ENCODE results near the gene SLC43A1. TPM values are rescaled to one million over a fixed set of nuclear protein-coding genes. Genes with fewer than 3 reads are reported as not detected.

Gene SLC43A1
- total and polyA plus RNA-seq, 2 of the 4 experiments (the other 2 are of a cell fraction) = 10.0 to 17.0 TPM

DNA sequence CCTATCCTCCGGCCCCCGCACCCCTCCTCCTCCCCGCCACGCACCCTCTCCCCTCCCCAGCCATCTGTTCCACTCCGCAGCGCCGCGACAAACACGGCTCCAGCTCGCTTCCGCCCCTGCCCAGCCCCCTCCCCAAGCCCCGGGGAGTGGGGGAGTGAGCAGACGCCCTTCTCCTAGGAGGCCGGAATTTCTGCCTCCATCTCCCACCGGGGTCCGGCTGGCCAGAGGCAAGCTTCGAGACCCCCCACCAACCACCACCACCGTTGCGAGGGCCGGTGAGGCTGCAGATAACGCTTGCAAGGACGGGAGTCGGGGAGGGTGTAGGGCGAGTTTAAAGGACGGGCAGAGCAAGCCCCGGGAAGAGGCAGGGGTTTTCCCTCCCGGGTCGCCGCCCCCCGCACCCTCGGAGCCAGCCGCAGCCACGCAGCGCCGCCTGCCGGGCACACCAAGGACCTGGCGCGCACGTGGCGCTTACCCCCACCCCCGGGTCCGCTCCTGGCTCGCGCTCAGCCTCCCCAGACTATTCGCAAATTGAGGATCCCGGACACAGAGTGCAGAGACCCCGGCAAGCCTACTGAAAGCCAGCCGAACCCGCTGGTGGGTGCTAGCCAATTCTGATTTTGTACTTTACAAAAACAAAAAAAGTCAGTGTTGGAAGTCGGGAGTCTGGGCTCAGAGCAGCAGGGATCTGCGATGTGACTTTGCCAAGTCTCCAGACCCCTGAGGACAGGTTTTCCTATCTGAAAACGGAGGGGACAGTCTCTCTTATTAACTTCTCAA, 32.5 kb downstream of the SLC43A1 start:
- ChIA-PET POLR2A (ENCODE audit: unreplicated experiment) (no interaction called here), CTCF (interaction anchor here (0.5 to 1.9 kb wide), 7 partner anchors 10 to 1029 kb away, joined by 3 to 8 read pairs (median 3); partner anchors contain the start of gene RTN4RL2)
- no peak overlapping the region for H3K23ac ChIP-seq (ENCODE audit: low read depth, low read length)
- H3K4me3 ChIP-seq (ENCODE audit: insufficient read depth, low read depth, low read length) = peak overlapping the region; percentile 35
- H3K36me3 ChIP-seq (ENCODE audit: control insufficient read depth, insufficient read depth, low read length) = peaks cover 17% of the 10 kb centered on the region; the same call in 1 of the 2 replicates
- peaks cover 26% of the 10 kb centered on the region for H3K27me3 ChIP-seq (ENCODE audit: control insufficient read depth, insufficient read depth, low read length)
- ATAC-seq (ENCODE audit: low read depth) (peak; percentile 76), DNase-seq (peak; percentile 21)
- no peak overlapping the region; the same call in 1 of the 2 replicates for H3K4ac ChIP-seq (ENCODE audit: low read depth, low read length)
- H3K9ac ChIP-seq (ENCODE audit: low read depth, low read length) = no peak overlapping the region
- peak overlapping the region; percentile 87 for H2AK9ac ChIP-seq (replicated peaks; ENCODE audit: low read depth, low read length, poor library complexity)
- no TSS peak for BruUV-seq (replicated peaks)
- H3K27ac ChIP-seq (ENCODE audit: insufficient read depth, low read length) = no peak overlapping the region
- H4K8ac ChIP-seq (ENCODE audit: low read depth in 2 of 2, low read length in 2 of 2) = peak overlapping the region in 1 of 2 experiments; percentile 27; a peak in 2 of 4 replicates
- H3K18ac ChIP-seq (ENCODE audit: low read depth, low read length) = no peak overlapping the region
- no peak overlapping the region for H4K91ac ChIP-seq (ENCODE audit: insufficient read depth, low read depth, low read length)
- H3K56ac ChIP-seq (ENCODE audit: extremely low read depth, insufficient read depth, low read length) = no peak overlapping the region
- no peak overlapping the region for H2BK5ac ChIP-seq (ENCODE audit: low read depth, low read length, poor library complexity, severe bottlenecking)
- peak overlapping the region; percentile 85 for H2AFZ ChIP-seq (replicated peaks; ENCODE audit: low read length, poor library complexity)
- no peak overlapping the region for H2AK5ac ChIP-seq (ENCODE audit: low read depth, low read length)
- intact Hi-C loops (cut with micrococcal nuclease) (loop anchor here (2.0 kb wide), 1 partner anchor 138 kb away; no protein-coding TSS in a partner anchor), in situ Hi-C loops (cut with MboI; ENCODE audit: low sequenced_read_pairs) (loop anchor here (25.0 kb wide), 1 partner anchor 1029 kb away; the partner anchor contains the start of gene OR5B21), dilution Hi-C loops (cut with HindIII; ENCODE audit: low sequenced_read_pairs, unreplicated experiment) (no loop called here)
- H3K4me1 ChIP-seq (ENCODE audit: control insufficient read depth, insufficient read depth, low read length) = no peaks in the 10 kb centered on the region
- H3K4me2 ChIP-seq (ENCODE audit: low read depth, low read length) = peak overlapping the region; percentile 84
- no peaks in the 10 kb centered on the region for H3K9me1 ChIP-seq (ENCODE audit: insufficient read depth, low read length)
- H4K5ac ChIP-seq (ENCODE audit: low read depth, low read length) = no peak overlapping the region
- H4K20me1 ChIP-seq (ENCODE audit: insufficient read depth, low read length) = no peaks in the 10 kb centered on the region
- no peaks in the 10 kb centered on the region for H3K79me1 ChIP-seq (ENCODE audit: low read depth in 1 of 2, low read length in 2 of 2)
- no peak overlapping the region for H2BK20ac ChIP-seq (ENCODE audit: low read depth, low read length)
- H2BK15ac ChIP-seq (ENCODE audit: low read depth, low read length) = no peak overlapping the region
- WGBS, 2 experiments (ENCODE audit: extremely low coverage in 2 of 2, insufficient read length in 1 of 2) = 0% methylated on average over 5 of the region's 52 CpGs; no CpG with 5 or more reads in 1 of the 2 experiments
- no peak overlapping the region for H2BK120ac ChIP-seq (ENCODE audit: low read depth, low read length)
- no peak overlapping the region for H3K14ac ChIP-seq (replicated peaks; ENCODE audit: low read depth, low read length)
- H3K9me3 ChIP-seq (ENCODE audit: control insufficient read depth, insufficient read depth, low read length) = no peaks in the 10 kb centered on the region
- peak; percentile 90 for TF ChIP-seq BHLHE40 (IDR thresholded peaks at IDR 0.05; ENCODE audit: low read depth, low read length)
- TF ChIP-seq CEBPB (IDR thresholded peaks at IDR 0.05; ENCODE audit: low read depth, low read length) = no peak
- no peak for TF ChIP-seq RFX5 (IDR thresholded peaks at IDR 0.05; ENCODE audit: low read depth, low read length)
- TF ChIP-seq, protein P1, sequence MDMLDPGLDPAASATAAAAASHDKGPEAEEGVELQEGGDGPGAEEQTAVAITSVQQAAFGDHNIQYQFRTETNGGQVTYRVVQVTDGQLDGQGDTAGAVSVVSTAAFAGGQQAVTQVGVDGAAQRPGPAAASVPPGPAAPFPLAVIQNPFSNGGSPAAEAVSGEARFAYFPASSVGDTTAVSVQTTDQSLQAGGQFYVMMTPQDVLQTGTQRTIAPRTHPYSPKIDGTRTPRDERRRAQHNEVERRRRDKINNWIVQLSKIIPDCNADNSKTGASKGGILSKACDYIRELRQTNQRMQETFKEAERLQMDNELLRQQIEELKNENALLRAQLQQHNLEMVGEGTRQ (IDR thresholded peaks at IDR 0.05; ENCODE audit: low read depth, low read length) = peak; percentile 63
- TF ChIP-seq MAFK (IDR thresholded peaks at IDR 0.05; ENCODE audit: low read depth, low read length) = no peak
- TF ChIP-seq, protein P2, sequence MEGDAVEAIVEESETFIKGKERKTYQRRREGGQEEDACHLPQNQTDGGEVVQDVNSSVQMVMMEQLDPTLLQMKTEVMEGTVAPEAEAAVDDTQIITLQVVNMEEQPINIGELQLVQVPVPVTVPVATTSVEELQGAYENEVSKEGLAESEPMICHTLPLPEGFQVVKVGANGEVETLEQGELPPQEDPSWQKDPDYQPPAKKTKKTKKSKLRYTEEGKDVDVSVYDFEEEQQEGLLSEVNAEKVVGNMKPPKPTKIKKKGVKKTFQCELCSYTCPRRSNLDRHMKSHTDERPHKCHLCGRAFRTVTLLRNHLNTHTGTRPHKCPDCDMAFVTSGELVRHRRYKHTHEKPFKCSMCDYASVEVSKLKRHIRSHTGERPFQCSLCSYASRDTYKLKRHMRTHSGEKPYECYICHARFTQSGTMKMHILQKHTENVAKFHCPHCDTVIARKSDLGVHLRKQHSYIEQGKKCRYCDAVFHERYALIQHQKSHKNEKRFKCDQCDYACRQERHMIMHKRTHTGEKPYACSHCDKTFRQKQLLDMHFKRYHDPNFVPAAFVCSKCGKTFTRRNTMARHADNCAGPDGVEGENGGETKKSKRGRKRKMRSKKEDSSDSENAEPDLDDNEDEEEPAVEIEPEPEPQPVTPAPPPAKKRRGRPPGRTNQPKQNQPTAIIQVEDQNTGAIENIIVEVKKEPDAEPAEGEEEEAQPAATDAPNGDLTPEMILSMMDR (conservative IDR thresholded peaks at IDR 0.05; ENCODE audit: low read depth, low read length) = peak; percentile 78
- TF ChIP-seq SMC3 (IDR thresholded peaks at IDR 0.05; ENCODE audit: low read depth, low read length) = peak; percentile 48
- TF ChIP-seq MXI1 (IDR thresholded peaks at IDR 0.05; ENCODE audit: borderline replicate concordance, low read depth, low read length) = peak; percentile 75; the same call in 1 of the 2 replicates
- peak; percentile 57 for TF ChIP-seq RAD21 (IDR thresholded peaks at IDR 0.05; ENCODE audit: low read length)
- peak; percentile 93; the same call in 1 of the 2 replicates for TF ChIP-seq MAZ (IDR thresholded peaks at IDR 0.05; ENCODE audit: borderline replicate concordance, low read depth, low read length)
- TF ChIP-seq FOS (IDR thresholded peaks at IDR 0.05; ENCODE audit: low read depth, low read length) = no peak
- TF ChIP-seq, protein P3, sequence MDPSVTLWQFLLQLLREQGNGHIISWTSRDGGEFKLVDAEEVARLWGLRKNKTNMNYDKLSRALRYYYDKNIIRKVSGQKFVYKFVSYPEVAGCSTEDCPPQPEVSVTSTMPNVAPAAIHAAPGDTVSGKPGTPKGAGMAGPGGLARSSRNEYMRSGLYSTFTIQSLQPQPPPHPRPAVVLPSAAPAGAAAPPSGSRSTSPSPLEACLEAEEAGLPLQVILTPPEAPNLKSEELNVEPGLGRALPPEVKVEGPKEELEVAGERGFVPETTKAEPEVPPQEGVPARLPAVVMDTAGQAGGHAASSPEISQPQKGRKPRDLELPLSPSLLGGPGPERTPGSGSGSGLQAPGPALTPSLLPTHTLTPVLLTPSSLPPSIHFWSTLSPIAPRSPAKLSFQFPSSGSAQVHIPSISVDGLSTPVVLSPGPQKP (IDR thresholded peaks at IDR 0.05; ENCODE audit: borderline replicate concordance, low read depth, low read length) = no peak
- no peak for TF ChIP-seq RCOR1 (IDR thresholded peaks at IDR 0.05; ENCODE audit: insufficient replicate concordance, low read length)
